ENCODE results near the gene ACACA. TPM values are rescaled to one million over a fixed set of nuclear protein-coding genes. Genes with fewer than 3 reads are reported as not detected.

ACACA gene
- total and polyA plus RNA-seq, 9 donors = 18.1 to 38.0 (median 24.4) TPM

GRCh38 chr17:37096071-37096470, 310.6 kb downstream of the ACACA start:
- no peak overlapping the region for H3K4me3 ChIP-seq (ENCODE audit: low read length)
- no peak for DNase-seq
- H3K4me1 ChIP-seq (ENCODE audit: control insufficient read depth, insufficient read depth, low read length) = peaks cover 4% of the 10 kb centered on the region
- 90% methylated on average over 2 of the region's 2 CpGs for WGBS (ENCODE audit: insufficient coverage)
- H3K27me3 ChIP-seq (ENCODE audit: control insufficient read depth, insufficient read depth, low read length) = no peaks in the 10 kb centered on the region
- H3K27ac ChIP-seq (ENCODE audit: low read length) = no peak overlapping the region
- H3K9me3 ChIP-seq (replicated peaks; ENCODE audit: control insufficient read depth, low read depth, low read length) = no peaks in the 10 kb centered on the region
- peaks cover 51% of the 10 kb centered on the region for H3K36me3 ChIP-seq (ENCODE audit: control insufficient read depth, insufficient read depth, low read length)

GRCh38 chr17:37094391-37094790, 312.2 kb downstream of the ACACA start:
- WGBS (ENCODE audit: insufficient coverage) = 75% methylated on average over 4 of the region's 4 CpGs
- DNase-seq = no peak
- Histone ChIP-seq H3K27ac (ENCODE audit: low read length) (no peak overlapping the region), H3K4me1 (ENCODE audit: control insufficient read depth, insufficient read depth, low read length) (peaks cover 9% of the 10 kb centered on the region), H3K9me3 (replicated peaks; ENCODE audit: control insufficient read depth, low read depth, low read length) (no peaks in the 10 kb centered on the region), H3K36me3 (ENCODE audit: control insufficient read depth, insufficient read depth, low read length) (peaks cover 58% of the 10 kb centered on the region), H3K27me3 (ENCODE audit: control insufficient read depth, insufficient read depth, low read length) (no peaks in the 10 kb centered on the region), H3K4me3 (ENCODE audit: low read length) (no peak overlapping the region)

GRCh38 chr17:37092701-37093100, 313.9 kb downstream of the ACACA start:
- Histone ChIP-seq H3K36me3 (ENCODE audit: control insufficient read depth, insufficient read depth, low read length) (peaks cover 56% of the 10 kb centered on the region), H3K4me3 (ENCODE audit: low read length) (no peak overlapping the region), H3K9me3 (replicated peaks; ENCODE audit: control insufficient read depth, low read depth, low read length) (no peaks in the 10 kb centered on the region), H3K4me1 (ENCODE audit: control insufficient read depth, insufficient read depth, low read length) (peaks cover 9% of the 10 kb centered on the region), H3K27me3 (ENCODE audit: control insufficient read depth, insufficient read depth, low read length) (no peaks in the 10 kb centered on the region), H3K27ac (ENCODE audit: low read length) (no peak overlapping the region)
- DNase-seq = no peak

- H3K4me1 ChIP-seq (ENCODE audit: control insufficient read depth, insufficient read depth, low read length) = peaks cover 9% of the 10 kb centered on the region
- H3K9me3 ChIP-seq (replicated peaks; ENCODE audit: control insufficient read depth, low read depth, low read length) = no peaks in the 10 kb centered on the region
- 83% methylated on average over 1 of the region's 2 CpGs for WGBS (ENCODE audit: insufficient coverage)
- H3K4me3 ChIP-seq (ENCODE audit: low read length) = no peak overlapping the region
- H3K36me3 ChIP-seq (ENCODE audit: control insufficient read depth, insufficient read depth, low read length) = peaks cover 57% of the 10 kb centered on the region
- no peaks in the 10 kb centered on the region for H3K27me3 ChIP-seq (ENCODE audit: control insufficient read depth, insufficient read depth, low read length)
- H3K27ac ChIP-seq (ENCODE audit: low read length) = no peak overlapping the region
- no peak for DNase-seq
Observed at GRCh38 chr17:37092071-37092470, 314.6 kb downstream of the ACACA start.

GRCh38 chr17:37090941-37091340, 315.7 kb downstream of the ACACA start:
- H3K36me3 ChIP-seq (ENCODE audit: control insufficient read depth, insufficient read depth, low read length) = peaks cover 56% of the 10 kb centered on the region
- no peak overlapping the region for H3K27ac ChIP-seq (ENCODE audit: low read length)
- no peak for DNase-seq
- H3K4me3 ChIP-seq (ENCODE audit: low read length) = no peak overlapping the region
- WGBS (ENCODE audit: insufficient coverage) = 40% methylated on average over 1 of the region's 3 CpGs
- no peaks in the 10 kb centered on the region for H3K9me3 ChIP-seq (replicated peaks; ENCODE audit: control insufficient read depth, low read depth, low read length)
- H3K4me1 ChIP-seq (ENCODE audit: control insufficient read depth, insufficient read depth, low read length) = peaks cover 9% of the 10 kb centered on the region
- no peaks in the 10 kb centered on the region for H3K27me3 ChIP-seq (ENCODE audit: control insufficient read depth, insufficient read depth, low read length)

GRCh38 chr17:37089956-37090355, 316.7 kb downstream of the ACACA start:
- Histone ChIP-seq H3K9me3 (replicated peaks; ENCODE audit: control insufficient read depth, low read depth, low read length) (no peaks in the 10 kb centered on the region), H3K4me1 (ENCODE audit: control insufficient read depth, insufficient read depth, low read length) (peaks cover 13% of the 10 kb centered on the region), H3K27ac (ENCODE audit: low read length) (peak overlapping the region; percentile 63), H3K4me3 (ENCODE audit: low read length) (no peak overlapping the region), H3K36me3 (ENCODE audit: control insufficient read depth, insufficient read depth, low read length) (peaks cover 54% of the 10 kb centered on the region), H3K27me3 (ENCODE audit: control insufficient read depth, insufficient read depth, low read length) (no peaks in the 10 kb centered on the region)
- WGBS (ENCODE audit: insufficient coverage) = 40% methylated on average over 1 of the region's 7 CpGs
- DNase-seq = peak; percentile 63

- Histone ChIP-seq H3K27me3 (ENCODE audit: control insufficient read depth, insufficient read depth, low read length) (no peaks in the 10 kb centered on the region), H3K36me3 (ENCODE audit: control insufficient read depth, insufficient read depth, low read length) (peaks cover 53% of the 10 kb centered on the region), H3K9me3 (replicated peaks; ENCODE audit: control insufficient read depth, low read depth, low read length) (no peaks in the 10 kb centered on the region), H3K4me3 (ENCODE audit: low read length) (no peak overlapping the region), H3K27ac (ENCODE audit: low read length) (no peak overlapping the region), H3K4me1 (ENCODE audit: control insufficient read depth, insufficient read depth, low read length) (peaks cover 20% of the 10 kb centered on the region)
- 57% methylated on average over 11 of the region's 11 CpGs for WGBS (ENCODE audit: insufficient coverage)
- DNase-seq = peak; percentile 38
Observed at GRCh38 chr17:37088913-37089312, 317.7 kb downstream of the ACACA start.

GRCh38 chr17:37088459-37088858, 318.2 kb downstream of the ACACA start:
- H3K4me1 ChIP-seq (ENCODE audit: control insufficient read depth, insufficient read depth, low read length) = peaks cover 24% of the 10 kb centered on the region
- H3K4me3 ChIP-seq (ENCODE audit: low read length) = no peak overlapping the region
- peaks cover 51% of the 10 kb centered on the region for H3K36me3 ChIP-seq (ENCODE audit: control insufficient read depth, insufficient read depth, low read length)
- 60% methylated on average over 1 of the region's 3 CpGs for WGBS (ENCODE audit: insufficient coverage)
- no peaks in the 10 kb centered on the region for H3K9me3 ChIP-seq (replicated peaks; ENCODE audit: control insufficient read depth, low read depth, low read length)
- no peak for DNase-seq
- no peaks in the 10 kb centered on the region for H3K27me3 ChIP-seq (ENCODE audit: control insufficient read depth, insufficient read depth, low read length)
- no peak overlapping the region for H3K27ac ChIP-seq (ENCODE audit: low read length)

- WGBS (ENCODE audit: insufficient coverage) = 93% methylated on average over 5 of the region's 5 CpGs
- DNase-seq = no peak
- peaks cover 47% of the 10 kb centered on the region for H3K36me3 ChIP-seq (ENCODE audit: control insufficient read depth, insufficient read depth, low read length)
- no peaks in the 10 kb centered on the region for H3K9me3 ChIP-seq (replicated peaks; ENCODE audit: control insufficient read depth, low read depth, low read length)
- no peaks in the 10 kb centered on the region for H3K27me3 ChIP-seq (ENCODE audit: control insufficient read depth, insufficient read depth, low read length)
- H3K4me1 ChIP-seq (ENCODE audit: control insufficient read depth, insufficient read depth, low read length) = peaks cover 32% of the 10 kb centered on the region
- H3K27ac ChIP-seq (ENCODE audit: low read length) = no peak overlapping the region
- no peak overlapping the region for H3K4me3 ChIP-seq (ENCODE audit: low read length)
Observed at GRCh38 chr17:37087683-37088082, 319.0 kb downstream of the ACACA start.

GRCh38 chr17:37086948-37087347, 319.7 kb downstream of the ACACA start:
- Histone ChIP-seq H3K4me1 (ENCODE audit: control insufficient read depth, insufficient read depth, low read length) (peaks cover 38% of the 10 kb centered on the region), H3K27ac (ENCODE audit: low read length) (no peak overlapping the region), H3K27me3 (ENCODE audit: control insufficient read depth, insufficient read depth, low read length) (no peaks in the 10 kb centered on the region), H3K9me3 (replicated peaks; ENCODE audit: control insufficient read depth, low read depth, low read length) (no peaks in the 10 kb centered on the region), H3K4me3 (ENCODE audit: low read length) (no peak overlapping the region), H3K36me3 (ENCODE audit: control insufficient read depth, insufficient read depth, low read length) (peaks cover 44% of the 10 kb centered on the region)
- no peak for DNase-seq
- 64% methylated on average over 3 of the region's 3 CpGs for WGBS (ENCODE audit: insufficient coverage)

GRCh38 chr17:37086334-37086733, 320.3 kb downstream of the ACACA start:
- H3K27ac ChIP-seq (ENCODE audit: low read length) = no peak overlapping the region
- 100% methylated on average over 1 of the region's 3 CpGs for WGBS (ENCODE audit: insufficient coverage)
- H3K36me3 ChIP-seq (ENCODE audit: control insufficient read depth, insufficient read depth, low read length) = peaks cover 44% of the 10 kb centered on the region
- H3K4me1 ChIP-seq (ENCODE audit: control insufficient read depth, insufficient read depth, low read length) = peaks cover 36% of the 10 kb centered on the region
- H3K9me3 ChIP-seq (replicated peaks; ENCODE audit: control insufficient read depth, low read depth, low read length) = no peaks in the 10 kb centered on the region
- no peak for DNase-seq
- no peaks in the 10 kb centered on the region for H3K27me3 ChIP-seq (ENCODE audit: control insufficient read depth, insufficient read depth, low read length)
- no peak overlapping the region for H3K4me3 ChIP-seq (ENCODE audit: low read length)
